GM21367 (cell line): ENCODE data around the gene THTPA.

ENCODE experiments used
- ATAC-seq: cut with Tn5 transposase; IDR thresholded peaks from one replicate; pipeline ENCODE4 v1.9.1; 2021; ENCODE audit not compliant: unreplicated experiment

Gene THTPA

DNA sequence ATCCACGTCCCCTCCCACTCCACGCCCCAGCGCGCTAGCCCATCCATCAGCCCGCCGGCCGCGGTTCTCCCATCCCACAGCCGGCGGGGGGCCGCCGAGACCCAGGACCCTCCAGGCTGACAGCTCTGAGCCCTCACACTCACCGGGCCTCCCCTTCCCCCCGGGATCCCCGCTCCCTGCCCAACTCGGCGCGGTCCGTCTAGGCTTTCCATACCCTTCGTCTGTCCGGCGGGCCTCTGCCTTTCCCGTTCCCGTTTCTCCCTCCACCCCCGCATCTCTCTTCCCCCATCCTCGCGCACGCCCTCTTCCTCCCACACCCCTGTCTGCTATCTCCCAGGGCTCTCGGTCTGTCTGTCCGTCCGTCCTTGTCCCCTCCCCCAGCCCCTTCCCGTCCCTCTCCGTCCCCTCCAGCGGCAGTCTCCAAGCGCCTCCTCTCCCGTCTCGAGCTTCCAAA, 5.2 kb upstream of the THTPA start:
- ATAC-seq, result no peak

DNA sequence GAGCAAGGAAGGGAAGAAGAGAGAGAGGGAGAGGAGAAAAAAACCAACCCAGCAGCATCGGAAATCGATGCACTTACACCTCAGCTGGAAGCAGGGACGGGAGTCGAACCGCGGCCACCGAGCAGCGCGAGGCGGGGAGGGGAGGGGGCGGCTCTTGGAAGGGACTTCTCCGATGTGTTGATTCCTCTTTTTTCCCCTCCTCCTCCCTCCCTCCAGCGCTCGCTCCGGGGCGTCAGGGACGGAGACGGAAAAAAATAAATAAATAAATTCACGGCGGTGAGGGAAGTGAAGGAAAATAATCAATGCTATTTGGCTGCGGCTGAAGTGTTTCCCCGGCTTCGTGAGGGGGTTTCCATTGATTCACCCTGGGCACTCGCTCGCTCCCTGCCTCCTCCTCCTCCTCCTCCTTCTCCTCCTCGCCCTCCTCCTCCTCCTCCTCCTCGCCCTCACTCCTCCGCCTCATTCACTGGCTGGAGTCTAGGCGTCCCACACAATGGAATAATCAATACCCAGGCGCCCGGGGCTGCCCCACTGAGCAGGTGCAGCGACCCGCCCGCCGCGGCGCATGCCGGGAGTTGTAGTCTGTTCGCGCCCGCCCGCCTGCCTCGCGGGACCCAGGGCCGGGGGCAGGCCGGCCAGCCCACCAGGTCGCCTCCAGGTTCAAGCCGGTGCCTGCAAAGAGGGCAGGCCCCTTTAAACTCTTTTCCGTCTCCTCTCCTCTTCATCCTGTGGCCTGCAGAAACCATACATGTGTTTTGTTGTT, 4.6 kb upstream of the THTPA start, which contains the start of gene ZFHX2:
ZFHX2 (minus strand) TSS at position 500 of the 763 bp plus-strand sequence. CDS start 16,440 bp downstream, outside the sequence.
- ATAC-seq, result peak; percentile 48

DNA sequence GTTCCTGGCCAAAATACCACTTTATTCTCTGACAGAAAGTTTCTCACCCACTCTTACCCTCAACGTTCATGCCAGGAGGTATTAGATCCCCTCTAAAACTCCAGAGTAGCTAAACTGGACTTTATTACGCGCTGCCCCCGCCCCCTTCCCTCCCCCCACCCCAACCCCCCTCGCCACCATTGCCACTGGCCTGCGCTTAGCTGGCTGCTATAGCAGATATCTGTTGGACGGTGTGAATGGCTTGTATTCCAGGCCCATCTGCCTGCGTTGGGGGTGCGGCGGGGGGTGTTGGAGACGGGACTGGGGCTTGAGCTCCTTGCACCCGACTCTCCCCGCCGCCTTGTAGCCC, 564 bp upstream of the THTPA start:
- ATAC-seq, result no peak

DNA sequence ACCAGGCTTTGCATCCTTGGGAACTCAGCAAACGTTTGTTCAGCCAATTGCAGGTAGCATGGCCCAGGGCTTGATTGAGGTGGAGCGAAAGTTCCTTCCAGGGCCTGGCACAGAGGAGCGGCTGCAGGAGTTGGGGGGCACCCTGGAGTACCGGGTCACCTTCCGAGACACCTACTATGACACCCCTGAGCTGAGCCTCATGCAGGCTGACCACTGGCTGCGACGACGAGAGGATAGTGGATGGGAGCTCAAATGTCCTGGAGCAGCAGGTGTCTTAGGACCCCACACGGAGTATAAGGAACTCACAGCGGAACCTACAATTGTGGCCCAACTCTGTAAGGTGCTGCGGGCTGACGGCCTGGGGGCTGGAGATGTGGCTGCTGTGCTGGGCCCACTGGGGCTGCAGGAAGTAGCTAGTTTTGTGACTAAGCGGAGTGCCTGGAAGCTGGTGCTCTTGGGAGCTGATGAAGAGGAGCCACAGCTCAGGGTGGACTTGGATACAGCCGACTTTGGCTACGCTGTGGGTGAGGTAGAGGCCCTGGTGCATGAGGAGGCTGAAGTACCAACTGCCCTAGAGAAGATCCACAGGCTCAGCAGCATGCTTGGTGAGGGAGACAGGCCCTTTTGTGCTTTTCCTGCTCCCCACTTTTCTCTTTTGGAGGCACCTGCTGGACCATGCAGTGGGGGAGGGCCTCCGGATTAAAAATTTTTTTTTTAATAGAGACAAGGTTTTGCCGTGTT, 799 bp downstream of the THTPA start:
- no peak for ATAC-seq

DNA sequence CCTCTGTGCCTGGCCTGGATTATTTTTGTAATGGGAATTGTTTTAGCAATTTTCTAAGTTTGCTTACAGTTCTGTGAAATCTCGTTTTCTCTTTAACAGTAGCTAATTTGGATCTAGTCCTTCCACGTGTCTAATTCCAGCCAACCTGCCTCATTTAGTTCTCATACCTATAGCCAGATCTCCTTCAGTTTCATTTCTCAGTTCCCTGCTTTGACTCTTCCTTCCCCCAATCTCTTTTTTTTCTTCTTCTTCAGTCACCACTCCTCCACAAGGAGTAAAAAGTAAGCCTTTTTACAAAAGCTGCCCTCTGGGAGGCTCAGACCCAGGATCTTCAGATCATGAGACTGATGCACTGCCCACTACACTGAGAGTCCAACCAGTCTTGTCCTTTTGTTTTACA, 1.4 kb downstream of the THTPA start:
- ATAC-seq, result no peak

DNA sequence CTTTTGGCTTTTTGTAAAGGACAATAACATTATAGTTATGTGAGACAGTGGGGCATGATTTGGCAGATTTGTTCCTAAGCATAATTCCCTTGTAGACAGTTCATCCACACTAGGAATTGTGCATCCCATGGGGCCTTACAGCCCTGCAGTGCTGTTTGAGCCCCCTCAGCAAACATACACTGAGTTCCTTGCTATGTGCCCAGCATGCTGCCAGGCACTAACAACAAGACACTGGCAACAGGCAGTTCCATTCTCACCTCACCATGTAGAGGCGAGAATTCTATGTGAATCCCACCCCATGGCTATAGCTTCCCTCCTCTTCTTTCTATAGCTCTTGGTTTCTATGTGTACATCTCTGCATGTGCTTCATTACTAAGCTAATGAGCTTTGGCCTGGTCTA, 1.9 kb downstream of the THTPA start:
- no peak for ATAC-seq

DNA sequence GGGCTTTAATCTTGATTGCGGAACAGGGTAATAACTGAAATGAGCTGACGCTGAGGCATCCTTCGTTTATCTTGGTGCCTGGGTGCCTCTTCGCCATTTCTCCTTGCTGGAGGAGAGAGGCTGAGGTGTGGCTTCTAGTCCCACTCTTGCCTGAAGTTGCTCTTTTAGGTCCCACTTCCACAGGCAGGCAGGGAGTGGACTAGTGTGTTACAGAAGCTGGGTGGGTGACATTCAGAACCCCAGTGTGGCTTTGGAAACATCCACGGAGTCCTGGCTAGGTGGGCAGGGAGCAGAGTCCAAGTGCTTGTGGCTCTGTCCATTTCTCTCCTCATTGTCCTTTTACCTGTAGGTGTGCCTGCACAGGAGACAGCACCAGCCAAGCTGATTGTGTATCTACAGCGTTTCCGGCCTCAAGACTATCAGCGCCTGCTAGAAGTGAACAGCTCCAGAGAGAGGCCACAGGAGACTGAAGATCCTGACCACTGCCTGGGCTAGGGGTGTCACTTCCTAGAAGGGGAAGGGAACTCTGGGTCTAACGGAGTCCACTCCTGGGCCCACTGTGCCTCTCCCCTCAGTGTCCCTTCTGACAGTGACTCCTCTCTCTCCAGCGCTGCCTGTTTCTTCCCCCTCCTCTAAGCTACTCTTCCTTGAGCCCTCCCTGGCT, 2.4 kb downstream of the THTPA start:
- no peak for ATAC-seq

DNA sequence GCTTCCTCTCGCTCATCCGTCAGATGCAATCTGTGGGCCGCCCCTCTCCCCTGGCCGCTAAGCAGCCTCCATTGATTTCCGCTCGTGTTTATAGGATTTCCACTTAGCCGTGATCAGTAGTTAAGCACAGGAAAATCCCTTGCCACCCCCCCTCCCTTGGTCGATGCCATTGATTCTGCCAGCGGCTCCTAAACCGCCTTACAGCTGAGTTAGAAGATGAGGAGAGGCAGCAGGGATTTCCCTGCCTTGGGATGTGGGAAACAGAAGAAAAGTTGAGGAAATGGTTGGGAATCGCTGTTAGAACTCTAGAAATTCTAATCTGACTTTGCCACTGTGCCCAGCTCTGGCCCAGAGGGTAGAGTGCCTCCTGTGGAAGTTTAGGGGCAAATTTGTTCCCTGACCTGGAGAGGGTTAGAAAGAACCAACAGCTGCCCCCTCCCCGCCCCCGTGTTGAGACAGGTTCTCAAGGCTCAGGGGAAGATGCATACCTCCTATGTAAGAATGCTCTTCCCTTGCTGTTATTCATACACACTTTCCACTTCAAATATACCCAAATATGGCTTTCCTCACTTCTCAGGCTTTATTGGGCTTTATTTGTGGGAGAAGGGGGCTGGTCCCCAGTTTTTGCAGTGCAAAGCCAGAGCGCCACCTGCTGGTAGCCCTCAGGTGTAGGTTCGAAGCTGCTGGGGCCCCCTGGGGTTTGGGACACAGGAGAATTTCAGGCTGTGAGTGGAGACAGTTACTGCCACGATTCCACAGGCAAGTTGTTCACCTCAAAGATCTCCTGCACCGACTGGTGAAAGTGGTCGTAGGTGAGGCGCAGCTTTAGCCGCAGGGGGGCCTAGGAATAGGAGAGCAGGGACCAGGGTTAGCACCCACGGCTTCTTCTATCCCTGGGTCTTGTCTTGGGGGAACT, 3.2 kb downstream of the THTPA start:
- ATAC-seq, result no peak

DNA sequence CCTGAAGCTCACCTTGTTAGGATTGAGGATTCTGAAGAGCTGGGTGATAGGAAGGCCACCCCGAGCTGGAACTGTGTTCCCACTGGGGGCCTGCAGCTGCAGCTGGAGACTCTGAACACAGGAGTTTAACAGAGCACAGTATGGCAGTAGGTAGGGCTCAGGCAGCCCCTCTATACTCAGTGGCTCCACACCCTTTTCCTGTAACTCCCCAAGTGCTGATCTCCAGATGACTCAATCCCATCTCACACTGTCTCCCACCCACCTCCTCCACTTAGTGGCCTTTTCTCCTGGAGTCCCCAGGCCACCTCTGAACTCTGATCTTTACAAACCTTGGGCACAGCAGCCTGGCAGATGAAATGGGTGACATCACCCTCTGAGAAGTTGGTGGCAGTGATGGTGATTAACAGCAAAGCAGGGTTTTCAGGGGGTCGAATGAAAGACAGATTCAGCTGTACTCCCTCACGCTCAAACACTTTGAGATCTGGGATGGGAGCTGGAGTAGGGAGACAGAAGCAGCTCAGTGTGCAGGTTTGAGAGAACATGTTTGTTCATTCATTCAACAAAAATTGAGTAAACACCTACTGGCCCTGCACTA, 4.0 kb downstream of the THTPA start:
- ATAC-seq, result no peak

DNA sequence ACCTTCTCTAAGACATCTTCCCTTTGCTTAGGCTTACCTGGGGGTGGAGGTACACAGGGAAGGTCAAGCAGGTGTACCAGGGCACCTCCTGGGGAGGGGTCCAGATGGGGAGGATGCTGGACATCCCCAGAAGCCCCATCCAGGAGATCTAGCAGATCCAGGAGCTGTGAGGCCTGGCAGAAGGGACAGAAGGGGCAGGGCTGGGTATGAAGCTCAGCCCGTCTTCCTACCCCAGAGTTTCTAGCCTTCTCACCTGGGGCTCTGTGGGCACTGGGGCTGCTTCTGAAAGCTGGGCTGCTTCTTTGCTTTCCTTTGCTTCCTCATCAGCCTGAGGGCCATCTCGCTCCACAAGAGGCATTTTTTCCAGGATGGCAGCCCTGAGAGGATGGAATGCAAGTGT, 5.2 kb downstream of the THTPA start:
- no peak for ATAC-seq

DNA sequence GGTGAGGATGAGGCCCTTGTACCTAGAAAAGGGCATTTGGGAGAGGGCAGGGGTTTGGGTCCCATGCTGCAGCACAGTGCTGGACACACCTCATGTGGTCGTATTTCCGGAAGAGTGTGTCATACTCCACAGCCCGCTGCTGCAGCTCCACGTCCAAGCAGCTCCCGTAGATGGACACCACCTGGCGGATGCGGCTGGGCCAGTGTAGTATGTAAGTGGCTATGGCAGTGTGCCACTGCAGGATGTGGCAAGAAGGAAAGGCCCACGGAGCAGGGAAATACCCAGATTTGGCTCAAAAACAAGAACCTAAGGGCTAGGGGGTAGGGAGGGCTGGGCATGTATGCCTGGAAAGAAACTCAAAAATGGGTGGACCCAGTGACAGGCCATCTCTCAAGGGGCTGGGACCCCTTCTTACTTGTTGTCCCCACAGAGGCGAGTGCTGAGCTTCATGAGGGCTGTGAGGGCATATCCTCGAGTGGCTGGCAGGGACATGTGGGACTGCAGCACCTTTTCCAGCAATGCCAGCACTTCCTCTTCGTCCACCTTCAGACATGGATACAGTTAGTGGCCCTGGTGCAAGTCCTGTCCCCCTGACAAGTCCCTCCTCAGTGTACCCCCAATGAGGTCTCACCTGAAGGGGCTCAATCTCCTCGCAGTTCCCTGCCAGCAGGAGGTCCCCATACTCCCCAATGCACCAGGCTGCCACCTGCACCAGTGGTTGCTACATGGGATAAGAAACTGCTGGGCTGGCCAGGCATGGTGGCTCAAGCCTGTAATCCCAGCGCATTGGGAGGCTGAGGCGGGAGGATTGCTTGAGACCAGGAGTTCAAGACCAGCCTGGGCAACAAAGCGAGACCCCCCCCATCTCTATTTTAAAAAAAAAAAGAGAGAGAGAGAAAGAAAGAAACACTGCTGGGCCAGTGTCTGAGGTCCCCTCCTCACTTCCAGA, 6.1 kb downstream of the THTPA start:
- ATAC-seq, result no peak

DNA sequence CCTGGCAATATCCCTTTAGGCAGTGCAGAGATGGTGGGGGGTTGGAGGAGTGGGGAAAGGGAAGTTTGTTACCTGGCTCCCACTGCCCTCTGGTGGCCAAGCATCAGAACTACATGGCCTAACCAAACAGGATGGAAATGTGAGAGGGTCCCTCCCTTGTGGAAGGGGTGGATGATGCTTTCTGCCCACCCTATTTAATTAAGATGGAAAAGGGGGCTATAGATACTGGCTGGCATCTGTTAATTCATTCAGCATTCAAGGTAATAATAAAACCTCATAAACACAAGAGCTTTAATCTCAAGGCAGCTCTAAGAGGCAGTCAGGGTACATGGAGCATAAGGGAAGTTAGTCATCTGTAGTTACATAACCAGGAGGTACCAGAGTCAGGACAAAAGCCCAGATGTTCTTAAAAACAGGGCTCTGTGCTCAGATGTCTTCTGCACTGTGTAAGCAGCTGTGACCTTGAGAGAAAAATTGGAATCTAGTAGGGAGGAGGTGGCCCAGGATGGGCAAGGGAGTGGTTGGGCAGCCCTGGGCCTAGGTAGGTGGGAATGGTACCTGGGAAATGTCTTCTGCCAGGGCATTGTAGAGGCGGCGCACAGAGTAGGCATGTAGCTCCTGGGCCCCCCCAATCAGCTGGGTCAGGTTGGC, 6.9 kb downstream of the THTPA start:
- ATAC-seq, result no peak

DNA sequence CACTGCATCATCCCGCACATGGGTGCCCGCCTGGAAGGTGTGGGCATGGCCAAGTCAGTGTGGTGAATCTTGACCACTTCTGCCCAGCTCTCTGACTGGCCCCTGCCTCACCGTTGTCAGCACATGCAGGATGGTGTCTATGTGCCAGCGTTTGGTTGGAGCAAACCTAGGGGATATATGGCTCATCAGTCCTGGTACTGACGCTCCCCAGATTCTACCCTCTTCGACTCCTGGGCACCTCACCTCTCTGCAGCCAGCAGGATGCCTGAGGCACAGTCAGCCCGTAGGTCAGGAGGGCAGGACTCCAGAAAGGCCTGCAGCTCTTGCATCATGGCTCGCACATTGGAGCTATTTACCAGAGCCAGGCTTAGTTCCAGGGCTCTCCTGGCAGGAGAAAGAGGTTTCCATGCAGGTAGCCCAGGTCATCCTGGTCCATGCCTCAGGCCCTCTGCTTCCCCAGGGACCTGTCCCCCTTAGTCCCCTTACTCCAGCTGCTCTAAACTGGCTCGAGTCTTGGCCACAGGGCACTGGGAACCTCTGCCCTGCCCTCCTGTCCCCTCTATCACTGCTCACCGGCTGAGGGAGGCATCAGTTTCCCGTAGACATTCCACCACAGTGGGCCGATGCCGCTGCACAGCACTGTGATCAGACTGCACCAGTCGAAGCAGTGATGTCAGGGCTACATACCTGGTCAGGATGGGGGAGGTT, 7.6 kb downstream of the THTPA start:
- ATAC-seq, result no peak

DNA sequence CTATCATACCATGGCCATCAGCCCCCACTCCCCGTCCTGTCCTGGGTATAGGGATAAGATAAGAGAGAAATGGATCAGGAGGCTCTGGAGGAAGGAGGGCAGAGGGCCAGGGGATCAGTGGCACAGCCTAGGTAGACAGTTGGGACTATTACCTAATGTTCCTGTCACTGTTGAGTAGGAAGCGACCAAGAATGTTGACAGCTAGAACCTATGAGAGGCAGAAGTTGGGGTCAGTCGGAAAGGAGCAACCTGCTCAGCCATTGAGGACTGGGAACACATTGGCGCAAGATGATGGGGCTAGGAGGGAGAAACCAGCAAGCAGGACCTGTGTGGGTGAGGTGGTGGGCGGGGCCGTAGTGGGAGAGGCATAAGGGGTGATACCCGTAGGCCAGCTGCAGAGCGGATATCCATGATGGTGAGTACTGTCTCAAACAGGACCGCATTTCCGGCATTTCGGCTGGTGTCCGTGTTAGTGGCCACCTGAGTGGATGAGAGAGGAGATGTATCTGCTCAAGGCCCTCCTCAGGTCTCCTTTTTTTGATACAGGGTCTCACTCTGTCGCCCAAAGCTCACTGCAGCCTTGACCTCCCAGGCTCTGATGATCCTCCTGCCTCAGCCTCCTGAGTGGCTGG, 8.2 kb downstream of the THTPA start:
- no peak for ATAC-seq

DNA sequence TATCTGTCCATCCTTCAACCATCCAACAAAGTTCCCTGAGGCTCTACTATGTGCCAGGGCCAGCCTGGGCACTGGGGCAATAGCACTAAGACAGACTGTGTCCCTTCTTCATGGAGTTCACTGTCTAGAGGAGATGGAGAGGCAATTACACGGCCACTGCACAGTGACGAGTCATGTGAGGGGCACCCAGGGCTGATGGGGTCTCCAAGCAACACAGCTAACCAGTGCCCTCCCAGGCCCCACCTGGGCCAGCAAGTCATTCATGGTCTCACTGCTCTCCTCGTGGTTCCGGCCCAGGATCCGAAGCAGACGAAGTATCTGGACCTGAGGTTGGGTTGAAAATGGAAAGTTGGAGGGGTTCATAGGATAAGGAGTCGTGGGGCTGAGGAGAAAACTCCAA, 8.8 kb downstream of the THTPA start:
- no peak for ATAC-seq

DNA sequence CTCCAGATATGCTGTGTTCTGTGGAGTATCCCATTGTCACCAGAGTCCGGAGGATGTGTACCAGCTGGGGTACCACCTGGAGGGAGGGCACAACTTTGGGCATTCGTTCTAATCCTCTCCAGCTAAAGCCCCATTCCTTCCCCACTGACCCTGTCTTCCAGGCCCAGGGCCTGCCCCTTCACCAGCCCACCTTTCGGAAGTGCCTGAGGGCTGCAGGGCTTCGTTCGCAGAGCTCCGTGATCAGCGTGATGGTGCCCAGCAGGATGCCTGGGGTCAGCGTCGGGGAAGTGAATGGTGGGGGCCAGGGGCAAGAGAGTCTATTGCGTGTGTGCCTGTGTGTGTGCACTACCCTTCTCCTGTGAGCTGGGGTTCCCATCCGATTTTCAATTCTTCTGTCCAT, 9.6 kb downstream of the THTPA start:
- ATAC-seq, result no peak

DNA sequence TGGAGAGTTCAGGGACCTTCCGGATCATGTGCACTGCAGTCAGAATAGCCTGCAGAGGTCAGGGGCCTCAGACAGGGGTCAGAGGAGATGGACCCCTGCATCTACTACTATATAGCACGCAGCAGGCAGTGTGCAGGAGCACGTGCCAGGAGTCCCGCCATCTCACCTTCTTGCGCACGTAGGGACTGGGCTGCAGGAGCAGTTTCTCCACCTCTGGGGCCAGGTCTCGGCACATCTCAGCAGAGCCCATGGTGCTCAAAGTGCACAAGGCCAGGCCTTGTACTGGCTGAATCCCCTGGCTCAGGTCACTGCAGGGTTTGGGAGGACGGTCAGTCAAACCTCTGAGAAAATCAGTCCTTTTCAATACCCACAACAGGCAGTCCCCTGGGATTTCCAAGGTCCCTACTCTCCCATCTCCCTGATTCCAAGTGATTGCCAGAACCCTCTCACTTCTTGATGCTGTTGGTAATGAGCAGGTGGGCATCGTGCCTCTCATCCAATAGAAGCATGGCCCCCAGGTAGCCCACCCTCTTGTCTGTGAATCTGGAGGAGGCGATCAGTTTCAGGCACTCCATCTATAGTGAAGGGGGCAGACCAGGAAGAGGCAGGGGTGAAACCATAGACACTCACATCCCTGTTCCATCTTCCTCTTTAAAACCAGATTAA, 10.2 kb downstream of the THTPA start:
- ATAC-seq, result no peak
